ENCODE results near the gene IQCE.

IQCE gene, protein sequence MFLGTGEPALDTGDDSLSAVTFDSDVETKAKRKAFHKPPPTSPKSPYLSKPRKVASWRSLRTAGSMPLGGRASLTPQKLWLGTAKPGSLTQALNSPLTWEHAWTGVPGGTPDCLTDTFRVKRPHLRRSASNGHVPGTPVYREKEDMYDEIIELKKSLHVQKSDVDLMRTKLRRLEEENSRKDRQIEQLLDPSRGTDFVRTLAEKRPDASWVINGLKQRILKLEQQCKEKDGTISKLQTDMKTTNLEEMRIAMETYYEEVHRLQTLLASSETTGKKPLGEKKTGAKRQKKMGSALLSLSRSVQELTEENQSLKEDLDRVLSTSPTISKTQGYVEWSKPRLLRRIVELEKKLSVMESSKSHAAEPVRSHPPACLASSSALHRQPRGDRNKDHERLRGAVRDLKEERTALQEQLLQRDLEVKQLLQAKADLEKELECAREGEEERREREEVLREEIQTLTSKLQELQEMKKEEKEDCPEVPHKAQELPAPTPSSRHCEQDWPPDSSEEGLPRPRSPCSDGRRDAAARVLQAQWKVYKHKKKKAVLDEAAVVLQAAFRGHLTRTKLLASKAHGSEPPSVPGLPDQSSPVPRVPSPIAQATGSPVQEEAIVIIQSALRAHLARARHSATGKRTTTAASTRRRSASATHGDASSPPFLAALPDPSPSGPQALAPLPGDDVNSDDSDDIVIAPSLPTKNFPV

DNA sequence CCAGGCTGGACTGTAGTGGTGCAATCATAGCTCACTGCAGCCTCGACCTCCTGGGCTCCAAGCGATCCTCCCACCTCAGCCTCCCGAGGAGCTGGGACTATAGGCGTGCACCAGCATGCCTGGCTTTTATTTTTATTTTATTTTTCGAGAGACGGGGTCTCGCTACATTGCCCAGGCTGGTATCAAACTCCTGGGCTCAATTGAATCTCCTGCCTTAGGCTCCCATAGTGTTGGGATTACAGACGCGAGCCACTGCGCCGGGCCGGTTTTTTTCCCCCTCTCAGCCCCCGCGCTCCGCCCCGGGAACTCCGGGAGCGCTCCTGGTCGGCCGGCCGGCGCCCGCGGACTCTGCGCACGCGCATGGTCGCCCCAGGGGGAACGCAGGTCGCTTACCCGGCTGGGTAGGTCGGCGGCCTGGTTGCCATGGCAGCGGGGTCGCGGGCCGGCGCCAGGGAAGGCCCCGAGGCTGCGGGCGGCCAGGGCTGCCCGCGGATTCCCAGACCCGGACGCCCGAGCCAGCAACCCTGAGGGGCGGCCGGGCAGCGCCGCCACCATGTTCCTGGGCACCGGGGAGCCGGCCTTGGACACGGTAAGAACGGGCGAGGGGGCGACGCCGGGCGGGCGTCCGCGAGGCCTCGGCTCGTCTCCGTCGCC is at the start of gene IQCE:
Gene IQCE, plus strand, starts transcription at position 351 of the 654 bp plus-strand sequence. Its CDS starts 203 bp downstream, at position 554.
- peak; percentile 78 for DNase-seq

DNA sequence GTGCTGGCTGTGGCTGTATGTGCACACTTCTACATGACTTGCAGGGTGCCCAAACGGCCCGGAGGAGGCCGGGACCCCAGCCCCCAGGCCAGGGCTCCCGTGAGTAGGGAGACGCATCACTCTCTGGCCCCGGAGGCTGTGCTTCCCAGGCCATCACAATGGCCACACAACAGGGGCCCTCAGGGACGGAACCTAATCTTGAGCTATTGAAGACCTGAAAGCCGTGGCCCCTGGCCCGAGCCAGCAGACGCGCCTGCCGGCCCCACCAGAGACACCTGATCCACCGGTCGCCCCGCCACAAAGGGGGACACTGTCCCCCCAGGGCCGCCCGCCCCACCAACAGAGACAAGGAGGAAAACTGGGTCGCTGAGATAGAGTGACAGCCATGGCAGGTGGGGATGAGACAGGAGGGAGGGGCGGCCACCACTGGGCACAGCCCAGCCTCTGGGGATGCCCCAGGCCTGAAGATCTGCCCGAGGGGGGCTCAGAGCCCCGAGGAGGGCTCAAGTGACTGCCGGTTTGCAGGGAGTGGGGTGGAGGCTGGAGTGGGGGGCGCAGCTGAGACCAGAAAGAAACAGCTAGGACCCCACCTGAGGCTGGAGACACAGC is 49.4 kb upstream of the IQCE start:
- DNase-seq: no peak

DNA sequence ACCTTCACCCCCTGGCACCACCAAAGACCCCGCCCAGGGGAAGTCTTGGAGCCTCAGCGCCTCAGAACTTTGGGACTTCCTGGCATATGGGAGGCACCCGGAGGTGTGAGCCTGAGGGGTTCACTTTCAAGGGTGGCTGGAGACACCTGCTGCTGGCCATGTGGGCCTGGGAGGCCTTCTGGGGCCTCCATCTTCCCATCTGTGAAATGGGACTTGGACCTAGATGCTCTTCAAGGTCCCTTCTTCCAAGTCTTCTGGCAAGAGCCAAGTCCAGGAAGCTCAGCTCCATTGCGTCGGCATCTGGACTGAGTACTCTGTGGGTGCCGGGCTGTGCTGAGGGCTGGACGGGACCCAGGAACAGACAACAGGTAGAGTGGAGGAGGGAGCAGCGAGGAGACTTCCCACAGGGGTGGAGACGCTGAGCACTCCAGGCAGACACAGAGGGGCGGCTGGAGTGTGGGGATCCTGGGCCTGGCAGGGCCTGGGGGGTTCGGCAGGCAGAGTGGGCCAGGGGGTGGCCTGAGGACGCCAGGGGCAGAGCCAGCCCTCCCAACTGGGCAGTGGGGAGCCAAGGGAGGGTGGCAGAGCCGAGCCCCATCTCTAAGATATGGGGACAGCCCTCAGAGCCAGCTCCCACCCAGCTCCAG is 48.5 kb upstream of the IQCE start:
- no peak for DNase-seq

DNA sequence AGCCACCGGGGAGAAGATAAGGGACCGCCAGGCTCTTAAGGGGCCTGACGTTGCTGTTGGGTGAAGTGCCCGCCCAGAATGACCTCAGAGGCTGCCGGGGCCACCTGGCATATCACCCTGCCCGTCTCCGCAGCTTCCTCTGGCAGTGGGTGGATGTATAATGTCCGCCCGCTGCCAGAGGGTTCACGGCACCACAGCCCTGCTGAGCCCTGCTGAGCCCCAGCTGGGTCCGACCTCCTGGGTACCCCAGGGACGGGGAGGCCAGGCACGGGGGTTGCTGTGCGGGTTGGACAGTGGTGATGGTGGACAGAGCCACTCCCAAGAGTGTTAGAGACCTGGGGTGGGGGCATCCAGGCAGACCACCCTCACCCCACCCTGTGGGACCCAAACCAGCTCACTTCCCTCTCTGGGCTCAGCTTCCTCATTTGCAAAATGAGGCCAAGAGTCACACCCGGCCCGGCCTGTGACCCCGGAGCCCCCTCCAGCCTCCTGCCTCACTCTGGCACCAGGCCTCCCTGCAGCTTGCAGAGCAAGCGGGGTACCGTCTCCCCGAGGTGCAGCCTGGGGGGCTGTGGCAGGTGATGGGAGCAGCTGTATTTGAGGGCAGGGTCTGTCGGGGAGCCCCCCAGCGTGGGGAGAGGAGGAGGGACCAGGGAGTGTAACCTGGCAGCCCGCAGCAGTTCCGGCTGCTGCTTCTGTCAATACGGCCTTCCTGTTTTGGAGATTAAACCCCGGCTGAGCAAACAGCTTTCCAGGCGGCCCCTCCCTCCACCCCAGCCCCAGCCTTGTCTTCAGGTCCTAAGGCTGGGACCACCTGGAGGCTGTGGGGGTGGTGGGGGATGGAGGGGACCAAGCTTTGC is 47.6 kb upstream of the IQCE start:
- DNase-seq: peak; percentile 81

DNA sequence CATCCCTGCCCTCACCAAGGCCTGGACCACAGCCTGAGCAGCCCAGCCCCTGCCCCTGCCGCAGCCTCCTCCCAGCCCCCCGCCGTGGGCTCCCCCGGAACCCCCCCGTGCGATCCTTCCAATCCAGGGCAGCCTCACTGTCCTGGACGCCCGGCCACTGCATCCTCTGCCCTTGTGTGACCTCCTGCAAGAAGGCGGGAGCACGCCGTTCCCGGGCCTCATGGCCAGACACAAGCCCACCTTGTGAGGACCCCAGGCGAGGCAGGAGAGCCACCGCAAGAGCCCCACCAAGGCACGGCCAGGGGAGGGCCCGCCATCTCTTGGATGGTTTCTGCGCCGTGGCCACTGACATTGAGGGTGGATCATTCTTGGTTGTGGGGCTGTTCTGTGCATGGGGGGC is 47.0 kb upstream of the IQCE start:
- DNase-seq: no peak

DNA sequence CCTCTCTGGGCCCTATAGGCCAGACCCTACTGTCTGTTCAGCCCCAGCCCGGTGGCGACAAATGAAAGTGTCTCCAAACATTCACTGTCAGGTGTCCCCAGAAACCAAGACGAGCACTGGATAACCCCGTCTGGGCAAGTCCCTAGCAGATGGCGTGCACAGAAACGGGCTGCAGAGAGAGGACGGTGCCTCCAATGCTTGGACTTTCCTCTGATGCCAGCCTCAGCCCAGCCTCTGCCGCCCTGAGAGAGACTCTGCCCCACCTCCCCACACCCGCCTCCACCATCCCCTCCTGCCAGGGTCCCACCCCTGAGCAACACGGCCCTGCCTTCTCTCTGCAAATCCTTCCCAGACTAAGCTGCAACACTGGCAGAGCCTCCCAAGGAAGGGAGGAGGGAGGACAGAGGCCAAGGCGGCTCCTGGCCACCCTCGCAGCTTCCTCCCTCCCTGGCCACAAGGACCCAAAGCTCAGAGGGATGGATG is 46.6 kb upstream of the IQCE start:
- no peak for DNase-seq

DNA sequence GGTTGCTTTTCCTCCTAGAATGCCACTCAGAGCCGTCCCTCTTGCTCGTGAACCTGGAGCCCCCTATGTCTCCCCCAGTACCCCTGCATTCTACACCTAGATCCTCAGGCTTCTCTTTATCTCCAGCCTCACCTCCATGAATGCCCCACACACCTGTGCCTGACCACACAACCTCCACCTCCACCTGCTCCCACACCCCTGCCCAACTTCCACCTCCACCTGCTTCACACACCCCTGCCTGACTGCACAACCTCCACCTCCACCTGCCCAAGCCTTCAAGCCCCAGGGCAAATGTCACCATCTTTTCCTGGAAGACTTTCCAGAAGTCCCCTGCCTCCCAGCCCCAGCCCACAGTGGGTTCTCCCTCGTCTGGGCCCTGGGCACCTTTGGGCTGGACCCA is 46.1 kb upstream of the IQCE start:
- DNase-seq: no peak

DNA sequence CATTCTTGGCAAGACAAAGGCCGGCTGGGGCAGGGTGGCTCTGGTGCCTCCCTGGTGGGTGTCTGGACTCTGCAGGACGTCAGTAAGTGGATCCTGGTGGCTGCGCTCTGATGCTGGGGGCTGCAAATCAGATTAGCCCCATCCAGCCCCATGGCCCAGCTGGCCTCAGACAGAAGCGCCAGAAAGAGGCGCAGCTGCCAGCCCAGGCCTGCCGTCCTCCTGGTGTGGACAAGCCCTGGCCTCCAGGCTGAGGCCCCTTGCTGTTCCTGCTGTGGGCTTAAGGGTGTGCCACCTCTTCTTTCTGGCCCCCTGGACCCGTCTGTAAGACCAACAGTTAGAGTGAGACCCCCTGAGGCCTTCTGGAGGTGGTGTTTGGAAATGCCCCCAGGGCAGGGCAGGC is 45.1 kb upstream of the IQCE start:
- no peak for DNase-seq

DNA sequence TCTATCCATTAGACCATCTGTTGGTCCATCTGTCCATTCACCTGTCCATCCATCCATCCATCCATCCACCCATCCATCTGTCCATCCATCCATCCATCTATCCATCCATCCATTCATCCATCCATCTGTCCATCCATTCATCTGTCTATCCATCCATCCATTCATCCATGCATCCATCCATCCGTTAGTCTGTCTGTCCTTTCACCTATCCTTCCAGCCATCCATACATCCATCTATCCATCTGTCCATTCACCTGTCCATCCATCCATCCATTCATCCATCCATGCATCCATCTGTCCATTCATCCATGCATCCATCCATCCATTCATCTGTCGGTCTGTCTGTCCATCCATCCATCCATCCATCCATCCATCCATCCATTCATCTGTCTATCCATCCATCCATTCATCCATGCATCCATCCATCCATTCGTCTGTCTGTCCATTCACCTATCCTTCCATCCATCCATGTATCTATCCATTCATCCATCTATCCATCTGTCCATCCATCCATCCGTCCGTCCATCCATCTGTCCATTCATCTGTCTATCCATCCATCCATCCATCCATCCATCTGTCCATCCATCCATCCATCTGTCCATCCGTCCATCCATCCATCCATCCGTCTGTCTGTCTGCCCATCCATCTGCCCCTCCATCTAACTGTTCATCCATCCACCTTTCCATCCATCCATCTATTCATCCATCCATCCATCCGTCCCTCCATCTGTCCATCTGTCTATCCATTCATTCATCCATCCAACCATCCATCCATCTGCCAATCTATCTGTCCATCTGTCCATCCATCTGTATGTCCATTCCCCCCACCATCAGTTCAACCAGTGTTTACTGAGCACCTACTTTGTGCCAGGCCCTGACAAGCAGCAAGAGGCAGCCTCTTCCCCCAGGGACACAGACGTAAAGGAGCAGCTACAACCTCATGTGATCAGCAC is 44.0 kb upstream of the IQCE start:
- no peak for DNase-seq

DNA sequence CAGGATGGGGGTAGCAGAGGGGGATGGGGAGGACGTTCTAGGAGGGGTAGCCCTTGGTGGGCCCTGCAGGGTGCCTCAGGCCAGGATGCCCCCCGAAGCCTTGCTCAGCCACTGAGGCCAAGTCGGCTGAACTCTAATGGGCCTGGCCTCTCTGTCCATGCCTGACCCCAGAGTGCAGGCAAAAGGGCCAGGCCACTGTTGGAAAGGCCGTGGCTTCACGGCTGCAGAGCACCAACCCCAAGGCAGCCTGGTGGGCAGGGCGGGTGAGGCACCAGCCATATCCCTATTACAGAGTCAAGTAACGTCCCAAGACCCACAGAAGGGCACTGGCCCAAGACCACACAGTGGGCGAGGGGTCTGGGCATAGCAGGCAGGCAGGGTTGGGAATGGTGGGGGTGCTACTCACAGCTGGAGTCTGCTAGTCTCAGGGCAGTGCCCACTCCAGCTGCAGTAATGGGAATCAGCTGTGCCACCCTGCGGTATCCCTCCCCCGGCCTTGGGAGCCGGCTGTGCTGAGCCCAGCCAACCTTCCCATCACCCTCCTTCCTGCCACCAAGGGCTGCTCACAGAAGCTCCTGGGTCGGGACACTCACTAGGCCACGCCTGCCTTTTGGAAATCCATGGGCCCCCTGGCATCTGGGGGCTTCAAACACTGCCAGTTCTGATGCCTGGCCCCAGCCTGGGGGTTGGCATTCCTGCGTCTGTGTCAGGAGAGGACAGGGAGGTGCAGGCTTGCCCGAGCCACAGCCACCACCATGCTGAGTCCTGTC is 43.2 kb upstream of the IQCE start:
- no peak for DNase-seq

DNA sequence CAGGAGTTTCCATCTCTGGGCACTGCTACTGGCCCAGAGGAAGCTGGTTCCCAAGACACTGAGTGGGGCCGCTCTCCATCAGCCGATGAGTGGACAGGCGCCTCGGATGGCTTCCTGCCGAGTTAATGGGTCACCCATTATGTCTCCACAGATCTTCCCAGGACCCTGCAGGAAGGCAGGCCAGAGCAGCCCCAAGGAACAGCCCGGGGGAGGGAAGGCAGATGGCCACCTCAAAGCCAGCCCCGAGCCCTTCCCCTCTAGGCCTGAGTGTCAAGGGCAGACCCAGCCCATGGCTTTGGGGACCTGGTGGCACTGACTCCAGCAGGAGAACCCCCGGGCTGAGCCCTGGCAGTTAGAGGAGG is 42.6 kb upstream of the IQCE start:
- DNase-seq: no peak

DNA sequence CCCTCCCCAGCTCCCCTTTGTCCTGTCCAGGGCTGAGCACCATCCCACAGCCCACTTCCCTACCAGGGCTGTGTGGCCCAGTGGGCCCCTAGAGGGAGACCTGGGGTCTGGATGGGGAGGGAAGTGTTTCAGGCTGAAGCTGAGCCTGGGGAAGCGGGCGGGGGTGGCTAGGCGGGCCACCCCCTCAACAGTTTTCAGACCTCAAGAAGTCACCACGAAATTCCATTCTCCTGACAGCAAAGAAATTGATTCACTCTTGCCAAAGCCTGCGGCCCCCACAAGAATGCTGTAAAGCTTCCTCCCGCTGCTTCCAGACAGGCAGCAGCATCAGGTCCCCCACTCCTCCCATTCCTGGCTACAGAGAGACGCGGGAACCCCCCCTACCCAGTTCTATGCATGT is 41.8 kb upstream of the IQCE start:
- DNase-seq: no peak

DNA sequence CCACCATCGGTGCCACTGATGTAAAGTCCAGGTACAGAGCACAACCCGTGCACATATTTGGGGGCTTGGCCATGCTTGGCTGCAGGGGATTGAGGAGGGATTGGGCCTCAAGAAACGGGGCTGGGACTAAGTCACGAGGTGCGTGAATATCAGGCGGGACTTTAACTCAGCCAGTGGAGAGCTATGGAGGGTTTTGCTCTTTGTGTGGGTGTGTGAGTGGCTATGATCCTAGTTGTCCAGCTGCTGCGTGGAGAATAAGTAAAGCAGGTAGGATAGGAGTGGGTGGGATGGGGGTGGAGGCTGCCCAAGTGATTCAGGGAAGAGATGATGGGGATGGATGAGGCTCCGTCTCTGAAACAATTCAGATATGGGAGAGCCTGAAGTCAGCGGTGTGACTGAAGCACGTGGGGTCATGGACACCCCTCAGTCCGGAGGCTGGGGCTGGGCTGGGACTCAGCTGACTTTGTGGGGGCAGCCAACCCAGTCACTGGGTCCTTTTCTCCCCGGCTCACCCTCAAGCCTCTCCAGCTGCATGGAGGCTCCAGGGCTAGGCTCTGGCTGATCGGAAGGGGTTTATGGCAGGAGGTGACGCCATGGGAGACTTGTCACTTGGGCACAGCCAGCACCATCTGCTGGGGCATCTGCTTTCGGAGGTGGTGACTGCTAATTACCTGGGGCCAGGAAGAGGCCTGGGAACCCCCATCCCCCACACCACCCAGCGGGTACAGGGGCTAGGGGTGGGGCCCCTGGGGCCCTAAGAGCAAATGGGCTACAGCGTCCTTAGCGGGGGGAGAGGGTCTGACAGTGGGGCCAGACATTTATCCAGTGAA is 40.9 kb upstream of the IQCE start:
- DNase-seq: no peak

DNA sequence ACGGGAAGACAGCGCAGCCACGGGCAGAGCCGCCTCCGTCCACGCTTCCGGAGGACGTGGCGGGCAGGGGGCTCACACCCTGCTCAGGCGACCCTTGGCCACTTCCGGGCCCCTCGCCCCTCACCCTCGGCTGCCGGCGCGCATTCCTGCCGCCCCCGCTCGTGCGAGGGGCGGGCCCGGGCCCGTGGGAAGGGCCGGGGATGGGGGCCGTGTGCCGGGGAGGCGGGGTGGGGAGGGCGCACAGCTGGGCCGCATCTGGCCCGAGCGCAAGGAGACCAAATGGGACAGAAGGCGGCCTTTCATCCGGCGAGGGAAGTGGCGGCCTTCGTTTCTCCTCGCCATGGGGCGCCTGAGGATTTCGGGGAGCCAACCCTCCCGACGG is 40.1 kb upstream of the IQCE start:
- no peak for DNase-seq

DNA sequence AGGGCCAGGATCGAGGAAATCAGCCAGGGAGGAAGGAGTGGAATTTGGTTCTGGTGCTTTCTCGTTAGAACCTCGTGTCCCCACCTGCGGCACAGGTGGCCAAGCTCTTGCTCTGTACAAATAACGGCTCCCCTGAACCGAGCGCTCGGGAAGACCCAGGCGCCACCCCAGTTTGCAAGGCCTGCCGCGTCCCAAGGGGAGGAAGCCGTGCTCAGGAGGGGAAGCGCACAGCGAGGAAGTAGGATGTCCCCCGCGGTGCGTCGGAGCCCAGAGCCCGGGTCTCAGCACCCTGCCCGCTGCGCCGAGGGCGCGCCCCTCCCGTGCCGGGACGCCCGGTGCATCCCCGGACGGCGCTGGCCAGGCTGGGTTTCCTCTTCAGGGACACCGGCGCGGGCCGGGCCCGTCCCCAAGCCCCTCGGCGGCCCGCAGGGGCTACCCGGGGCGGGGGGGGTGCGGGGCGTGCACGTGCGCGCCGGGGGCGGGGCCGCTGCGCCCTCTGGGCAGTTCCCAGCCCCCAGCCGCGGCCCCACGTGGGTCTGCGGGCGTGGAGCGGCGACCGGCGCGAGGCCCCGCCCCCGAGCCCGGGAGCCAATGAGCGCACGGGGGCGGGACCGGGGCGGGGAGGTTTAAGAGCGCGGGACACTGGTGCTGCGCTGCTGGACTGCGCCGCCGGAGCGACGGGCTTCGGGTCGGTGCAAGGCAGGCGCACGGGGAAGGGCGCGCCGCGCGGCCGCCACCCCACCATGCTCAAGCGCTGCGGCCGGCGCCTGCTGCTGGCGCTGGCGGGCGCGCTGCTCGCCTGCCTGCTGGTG is 39.5 kb upstream of the IQCE start, which contains the start of gene LFNG:
Gene LFNG, plus strand, starts transcription at position 656 of the 812 bp plus-strand sequence. Its CDS starts 88 bp downstream, at position 744.
- peak; percentile 91 for DNase-seq

DNA sequence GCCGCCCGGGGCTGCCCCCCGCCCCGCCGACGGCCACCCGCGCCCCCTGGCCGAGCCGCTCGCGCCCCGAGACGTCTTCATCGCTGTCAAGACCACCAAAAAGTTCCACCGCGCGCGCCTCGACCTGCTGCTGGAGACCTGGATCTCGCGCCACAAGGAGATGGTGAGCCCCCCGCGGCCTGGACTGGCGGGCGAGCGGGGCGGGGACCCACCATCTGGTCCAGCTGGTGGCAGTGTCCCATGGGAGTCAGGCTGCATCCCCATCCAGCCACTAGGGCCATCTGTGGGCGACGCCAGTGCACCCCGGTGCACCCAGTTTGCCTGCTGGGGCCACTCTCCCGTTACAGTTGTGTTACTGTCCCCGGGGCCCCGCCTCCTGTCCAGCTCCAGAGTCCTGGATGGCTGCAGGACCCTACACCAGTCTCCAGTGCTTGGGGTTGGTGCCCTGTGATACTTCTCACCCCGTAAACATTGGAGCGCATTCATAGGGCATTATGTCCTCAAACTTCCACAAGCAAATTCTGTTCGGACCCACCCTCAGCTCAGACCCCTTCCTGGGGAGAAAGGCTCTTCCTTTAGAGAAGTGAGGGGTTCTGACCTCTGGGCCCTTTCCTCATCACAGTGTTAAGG is 38.5 kb upstream of the IQCE start:
- peak; percentile 21 for DNase-seq

DNA sequence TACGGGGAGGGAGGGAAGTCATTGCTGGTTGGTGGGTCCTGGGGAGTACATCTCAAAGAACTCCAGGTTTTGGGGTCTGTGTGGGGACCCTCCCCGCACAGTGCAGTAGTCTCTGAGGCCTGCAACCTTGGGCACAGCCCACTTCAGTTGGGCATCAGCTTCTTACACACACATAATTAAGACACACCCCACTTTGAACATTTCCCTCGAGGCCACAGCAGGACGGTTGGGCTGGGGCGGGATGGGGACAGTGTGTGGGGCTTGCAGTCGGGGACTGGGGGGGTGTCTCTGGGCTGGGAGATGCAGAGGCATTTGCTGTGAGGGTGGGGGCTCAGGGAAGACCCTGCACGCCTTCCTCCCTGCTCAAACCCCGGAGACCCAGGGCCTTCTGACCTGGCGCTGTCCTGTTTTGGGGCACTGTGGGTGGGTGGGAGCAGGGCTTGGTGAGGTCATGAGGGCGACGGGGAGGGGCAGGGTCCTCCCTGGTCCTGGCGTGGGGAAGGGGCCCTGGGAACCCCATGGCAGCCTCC is 38.0 kb upstream of the IQCE start:
- no peak for DNase-seq
